ENCODE data around the gene SLC44A1.

DNA sequence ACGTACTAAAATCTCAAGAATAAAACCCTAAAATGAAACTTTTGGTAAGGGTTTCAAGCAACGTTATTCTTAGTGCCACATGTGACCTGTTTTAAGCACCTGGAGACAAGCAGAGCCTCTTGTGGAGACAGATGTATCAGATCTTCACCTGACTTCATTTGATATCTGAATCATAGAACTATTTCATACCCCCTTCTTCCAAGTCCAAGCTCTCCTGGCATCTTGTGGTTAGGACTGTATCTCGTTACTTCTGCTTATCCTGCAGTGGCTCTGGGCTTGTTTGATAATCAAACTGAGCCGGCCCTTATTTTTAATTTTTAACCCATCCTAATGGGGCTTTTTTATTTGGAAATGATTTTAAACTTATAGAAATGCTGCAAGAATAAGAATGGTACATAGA is 192.3 kb downstream of the SLC44A1 start:
- TF ChIP-seq ZNF274 (IDR thresholded peaks at IDR 0.05; ENCODE audit: low read depth, low read length) (no peak), SUZ12 (IDR thresholded peaks at IDR 0.05; ENCODE audit: extremely low read depth, insufficient read depth, insufficient read length) (no peak), YY1 (IDR thresholded peaks at IDR 0.05; ENCODE audit: insufficient read depth, insufficient read length) (no peak)
